Activated CD4-positive, alpha-beta T cell treated with anti-CD3 and anti-CD28 coated beads for 36 hours (primary cell): ENCODE data around the gene BSCL2. TPM values are rescaled to one million over a fixed set of nuclear protein-coding genes. Genes with fewer than 3 reads are reported as not detected.
"Not testable (repeated sequence)": the region's sequence is repeated elsewhere in the genome, so short reads cannot be mapped to it uniquely, and the experiment has no call there.

ENCODE experiments used
- ATAC-seq: fragments of 200-7000 bp; cut with Tn5 transposase; one replicate; pipeline ENCODE4 v1.10.0; 2021; ENCODE audit warnings: mild to moderate bottlenecking, moderate library complexity
- CTCF ChIA-PET: fragments of 350-600 bp; sonication (Branson Sonifier 250); formaldehyde crosslinking; loops from one replicate; lab custom pipeline; 2021; ENCODE audit warnings: antibody characterized with exemption; lab: Charles Lee
- POLR2A ChIA-PET: fragments of 350-600 bp; sonication (Branson Sonifier 250); formaldehyde crosslinking; loops from one replicate; lab custom pipeline; 2021; ENCODE audit warnings: antibody characterized with exemption, inconsistent platforms; lab: Charles Lee
- DNase-seq: peaks from one replicate; pipeline ENCODE4 v3.0.0-alpha.2; 2020
- H3K27ac Mint-ChIP-seq: one replicate; pipeline ENCODE4 v1.8.0; 2021; ENCODE audit warnings: mixed read lengths
- H3K27me3 Mint-ChIP-seq: one replicate; pipeline ENCODE4 v1.8.0; 2021; ENCODE audit warnings: mixed read lengths
- H3K36me3 Mint-ChIP-seq: one replicate; pipeline ENCODE4 v1.8.0; 2021; ENCODE audit warnings: low read depth, mixed read lengths
- H3K4me1 Mint-ChIP-seq: one replicate; pipeline ENCODE4 v1.8.0; 2021; ENCODE audit warnings: mixed read lengths
- H3K4me3 Mint-ChIP-seq: one replicate; pipeline ENCODE4 v1.8.0; 2021; ENCODE audit warnings: mild to moderate bottlenecking, moderate library complexity, mixed read lengths
- H3K9me3 Mint-ChIP-seq: one replicate; pipeline ENCODE4 v1.8.0; 2021; ENCODE audit warnings: low read depth, mixed read lengths
- intact Hi-C, 2 experiments: fragments of 100-400 bp; cut with DNase I in 1 of 2; cut with micrococcal nuclease in 1 of 2; formaldehyde crosslinking; loops; one replicate each; pipeline versions ENCODE4 v1.14.2 to v1.15.1; 2022 to 2024; cut with DNase I, micrococcal nuclease
- total RNA-seq, 2 experiments: library from RNA; stranded (reverse); gene quantifications; one replicate each; pipeline ENCODE4 v1.2.3, GENCODE V29; 2021

The BSCL2 gene
- total RNA-seq, 2 experiments from 2014 or later = 16.7 to 28.0 TPM

GRCh38 chr11:62709247-62710000 lies 2.2 kb upstream of the BSCL2 start:
- intact Hi-C loops = loop anchor here (1.0 to 5.0 kb wide), 11 partner anchors 18 to 172 kb away; partner anchors contain the start of genes HNRNPUL2 (in 2 of the 2), TUT1 (in 2 of the 2), GANAB (in 1 of the 2) and INTS5 (in 1 of the 2)
- Mint-ChIP-seq H3K9me3 (no peaks in the 10 kb centered on the region), H3K36me3 (peaks cover 48% of the 10 kb centered on the region), H3K4me1 (peaks cover 66% of the 10 kb centered on the region), H3K4me3 (peak overlapping the region; percentile 86), H3K27me3 (no peaks in the 10 kb centered on the region), H3K27ac (peak overlapping the region; percentile 97)
- POLR2A ChIA-PET = interaction anchor here (0.5 to 3.2 kb wide), 13 partner anchors 9 to 157 kb away, joined by 3 to 16 read pairs (median 3); partner anchors contain the start of genes C11orf98, CSKMT, HNRNPUL2 and LBHD1
- CTCF ChIA-PET = interaction anchor here (0.6 to 1.8 kb wide), 9 partner anchors 8 to 158 kb away, joined by 3 to 6 read pairs (median 3); partner anchors contain the start of gene LBHD1
- DNase-seq = peak; percentile 98
- ATAC-seq = peak; percentile 86

- POLR2A ChIA-PET = interaction anchor here (0.5 to 3.2 kb wide), 14 partner anchors 9 to 1609 kb away, joined by 3 to 16 read pairs (median 3); partner anchors contain the start of genes C11orf98, CSKMT, HNRNPUL2 and LBHD1
- intact Hi-C loops = loop anchor here (1.0 to 5.0 kb wide), 11 partner anchors 19 to 173 kb away; partner anchors contain the start of genes HNRNPUL2 (in 2 of the 2), TUT1 (in 2 of the 2), GANAB (in 1 of the 2) and INTS5 (in 1 of the 2)
These were observed 1.6 kb upstream of the BSCL2 start for GRCh38 chr11:62708793-62709192.

DNA sequence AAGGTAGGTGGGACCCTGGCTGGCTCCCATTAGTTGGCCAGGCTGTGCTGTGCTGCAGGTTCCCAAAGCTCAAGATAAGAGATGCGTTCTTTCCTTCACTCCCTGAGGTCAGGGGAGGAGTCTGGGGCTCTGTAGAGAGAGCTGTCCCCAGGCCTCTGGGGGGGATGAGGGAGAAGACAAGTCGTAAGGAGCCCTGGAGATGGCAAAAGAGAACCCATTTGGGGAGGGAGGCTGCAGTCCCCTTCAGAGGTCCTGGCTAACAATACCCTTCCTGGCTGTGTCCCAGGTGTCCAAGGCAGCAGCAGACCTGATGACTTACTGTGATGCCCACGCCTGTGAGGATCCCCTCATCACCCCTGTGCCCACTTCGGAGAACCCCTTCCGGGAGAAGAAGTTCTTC lies 1.2 kb upstream of the BSCL2 start:
- DNase-seq (peak; percentile 13), ATAC-seq (no peak)
- intact Hi-C loops = loop anchor here (2.0 to 5.0 kb wide), 3 partner anchors 36 to 116 kb away; partner anchors contain the start of genes LBHD1 (in 1 of the 2), MTA2 (in 1 of the 2), TUT1 (in 1 of the 2) and UQCC3 (in 1 of the 2)
- H3K27me3 Mint-ChIP-seq = no peaks in the 10 kb centered on the region
- POLR2A ChIA-PET = interaction anchor here (0.5 to 3.2 kb wide), 10 partner anchors 22 to 1609 kb away, joined by 3 to 16 read pairs (median 6); partner anchors contain the start of genes C11orf98, CSKMT, LBHD1 and MTA2
- H3K4me1 Mint-ChIP-seq = peaks cover 56% of the 10 kb centered on the region
- peak overlapping the region; percentile 97 for H3K27ac Mint-ChIP-seq
- H3K36me3 Mint-ChIP-seq = peaks cover 42% of the 10 kb centered on the region
- H3K4me3 Mint-ChIP-seq = peak overlapping the region; percentile 86
- CTCF ChIA-PET = interaction anchor here (0.5 to 1.8 kb wide), 8 partner anchors 9 to 169 kb away, joined by 3 to 6 read pairs (median 3); partner anchors contain the start of genes C11orf98 and CSKMT
- no peaks in the 10 kb centered on the region for H3K9me3 Mint-ChIP-seq

More at GRCh38 chr11:62708793-62709192, 1.6 kb upstream of the BSCL2 start:
- Mint-ChIP-seq H3K27me3 (no peaks in the 10 kb centered on the region), H3K27ac (peak overlapping the region; percentile 97), H3K4me1 (peaks cover 60% of the 10 kb centered on the region), H3K9me3 (no peaks in the 10 kb centered on the region), H3K36me3 (peaks cover 44% of the 10 kb centered on the region), H3K4me3 (peak overlapping the region; percentile 86)
- ATAC-seq (peak; percentile 20), DNase-seq (peak; percentile 65)
- CTCF ChIA-PET = interaction anchor here (0.5 to 1.8 kb wide), 8 partner anchors 9 to 170 kb away, joined by 3 to 6 read pairs (median 4); no protein-coding TSS in a partner anchor

GRCh38 chr11:62706850-62707247 lies 375 bp downstream of the BSCL2 start:
- CTCF ChIA-PET = interaction anchor here (0.6 to 2.5 kb wide), 8 partner anchors 12 to 134 kb away, joined by 3 to 8 read pairs (median 4); partner anchors contain the start of genes C11orf98, CSKMT and HNRNPUL2

DNA sequence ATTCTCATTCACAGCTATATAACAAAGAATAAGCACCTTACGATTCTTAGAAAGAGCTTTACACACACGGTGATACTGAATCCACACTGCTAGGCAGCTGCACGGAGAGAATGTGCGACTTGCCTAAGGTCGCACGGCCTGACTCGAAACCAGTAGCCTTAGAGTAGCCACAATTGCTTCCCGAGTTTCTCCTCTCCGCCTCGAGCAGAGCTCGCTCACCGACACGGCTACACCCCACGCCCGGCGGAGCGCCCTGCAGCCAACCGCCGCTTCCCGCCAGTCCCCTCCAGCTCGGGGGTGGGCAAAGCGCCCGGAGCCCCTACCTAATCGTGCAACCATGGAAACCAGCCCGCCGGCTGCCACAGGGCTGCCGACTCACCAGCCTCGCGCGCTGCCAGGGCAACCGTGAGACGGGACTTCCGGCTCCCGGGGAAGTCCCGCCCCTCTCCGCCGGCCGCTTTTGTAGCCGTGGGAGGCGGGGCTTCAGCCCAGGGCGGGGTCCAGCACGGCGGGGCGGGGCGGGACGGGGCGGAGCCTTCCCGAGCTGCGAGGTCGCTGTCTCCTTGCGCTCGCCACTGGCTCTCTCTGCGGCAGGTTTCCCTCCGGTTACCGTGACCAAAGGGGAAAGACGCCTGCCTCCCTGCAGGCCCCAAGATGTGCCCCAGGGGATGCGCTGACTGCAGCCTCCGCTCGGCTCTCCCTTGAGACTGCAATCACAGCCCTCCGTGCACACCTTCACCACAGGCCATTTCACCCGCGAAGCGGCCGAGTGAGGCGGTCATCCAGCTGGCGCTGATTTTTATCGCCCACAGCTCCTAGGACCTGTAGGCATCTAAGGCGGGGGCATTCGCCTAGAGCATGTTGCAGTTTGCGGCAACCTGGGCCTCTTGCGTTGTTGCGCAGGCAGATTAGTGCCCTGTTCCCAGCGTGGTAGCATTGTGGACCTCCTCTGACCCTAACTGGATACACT lies 1.1 kb downstream of the BSCL2 start:
- ATAC-seq = peak; percentile 72
- H3K36me3 Mint-ChIP-seq = peaks cover 39% of the 10 kb centered on the region
- CTCF ChIA-PET = interaction anchor here (0.6 to 2.5 kb wide), 8 partner anchors 11 to 111 kb away, joined by 3 to 8 read pairs (median 4); partner anchors contain the start of gene HNRNPUL2
- no peaks in the 10 kb centered on the region for H3K27me3 Mint-ChIP-seq
- H3K9me3 Mint-ChIP-seq = no peaks in the 10 kb centered on the region
- DNase-seq = peak; percentile 98
- peak overlapping the region; percentile 82 for H3K4me3 Mint-ChIP-seq
- POLR2A ChIA-PET = interaction anchor here (0.6 to 2.6 kb wide), 9 partner anchors 22 to 150 kb away, joined by 3 to 9 read pairs (median 4); partner anchors contain the start of genes B3GAT3, C11orf98, CSKMT and MTA2
- peak overlapping the region; percentile 51 for H3K27ac Mint-ChIP-seq
- H3K4me1 Mint-ChIP-seq = peaks cover 46% of the 10 kb centered on the region
- intact Hi-C loops = loop anchor here (1.0 to 5.0 kb wide), 9 partner anchors 27 to 126 kb away; partner anchors contain the start of genes C11orf98 (in 1 of the 2), CSKMT (in 1 of the 2), EML3 (in 1 of the 2) and LBHD1 (in 1 of the 2)

More at GRCh38 chr11:62706850-62707247, 375 bp downstream of the BSCL2 start:
- POLR2A ChIA-PET = interaction anchor here (0.6 to 3.2 kb wide), 9 partner anchors 27 to 149 kb away, joined by 4 to 16 read pairs (median 5); partner anchors contain the start of genes B3GAT3, C11orf98, CSKMT and LBHD1
- H3K9me3 Mint-ChIP-seq = no peaks in the 10 kb centered on the region
- intact Hi-C loops = loop anchor here (1.0 to 5.0 kb wide), 9 partner anchors 28 to 125 kb away; partner anchors contain the start of genes C11orf98 (in 1 of the 2), CSKMT (in 1 of the 2), EML3 (in 1 of the 2) and LBHD1 (in 1 of the 2)
- no peak for ATAC-seq
- H3K27me3 Mint-ChIP-seq = no peaks in the 10 kb centered on the region
- peak overlapping the region; percentile 82 for H3K4me3 Mint-ChIP-seq
- H3K4me1 Mint-ChIP-seq = peaks cover 46% of the 10 kb centered on the region
- DNase-seq = no peak
- H3K36me3 Mint-ChIP-seq = peaks cover 40% of the 10 kb centered on the region
- H3K27ac Mint-ChIP-seq = no peak overlapping the region

DNA sequence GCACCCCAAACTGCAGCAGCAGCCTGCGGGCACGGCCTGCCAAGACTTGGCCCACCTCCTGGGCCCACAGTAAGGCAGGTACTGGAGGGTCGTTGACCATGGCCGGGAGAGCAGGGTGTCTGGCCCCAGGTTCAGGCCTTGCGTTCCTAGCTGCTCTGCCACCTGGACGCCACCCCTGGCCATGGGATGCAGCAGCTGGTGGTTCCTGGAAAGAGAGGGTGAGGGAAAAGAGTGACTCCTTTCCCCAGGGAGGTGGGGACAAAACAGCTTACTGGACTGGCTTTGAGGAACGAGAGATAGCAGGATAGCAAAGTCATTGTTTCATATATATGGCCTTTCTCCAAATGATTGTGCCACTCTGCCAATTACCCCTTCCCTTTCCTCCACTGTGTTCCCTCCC lies 1.8 kb downstream of the BSCL2 start:
- ATAC-seq = no peak
- no peaks in the 10 kb centered on the region for H3K27me3 Mint-ChIP-seq
- no peaks in the 10 kb centered on the region for H3K9me3 Mint-ChIP-seq
- peaks cover 44% of the 10 kb centered on the region for H3K4me1 Mint-ChIP-seq
- H3K4me3 Mint-ChIP-seq = peak overlapping the region; percentile 82
- peaks cover 35% of the 10 kb centered on the region for H3K36me3 Mint-ChIP-seq
- POLR2A ChIA-PET = interaction anchor here (0.6 to 2.6 kb wide), 4 partner anchors 21 to 136 kb away, joined by 3 to 9 read pairs (median 6); partner anchors contain the start of genes C11orf98 and CSKMT
- CTCF ChIA-PET = interaction anchor here (0.6 to 2.5 kb wide), 4 partner anchors 10 to 25 kb away, joined by 4 to 8 read pairs (median 6); partner anchors contain the start of gene HNRNPUL2
- intact Hi-C loops = loop anchor here in 1 of 2 experiments (5.0 kb wide), 2 partner anchors 33 to 113 kb away; partner anchors contain the start of genes LBHD1, TUT1 and UQCC3
- DNase-seq = no peak
- peak overlapping the region; percentile 51 for H3K27ac Mint-ChIP-seq

- intact Hi-C loops, POLR2A ChIA-PET, ATAC-seq, H3K9me3 Mint-ChIP-seq, H3K27ac Mint-ChIP-seq, H3K4me3 Mint-ChIP-seq, DNase-seq, H3K27me3 Mint-ChIP-seq: not testable (repeated sequence)
- H3K36me3 Mint-ChIP-seq = peaks cover 23% of the 10 kb centered on the region
- CTCF ChIA-PET = interaction anchor here (0.7 kb wide), 1 partner anchor 314 kb away, joined by 3 read pairs; no protein-coding TSS in a partner anchor
- H3K4me1 Mint-ChIP-seq = peaks cover 35% of the 10 kb centered on the region
These were observed 3.3 kb downstream of the BSCL2 start for GRCh38 chr11:62703921-62704320.

- ATAC-seq (no peak), DNase-seq (no peak)
- Mint-ChIP-seq H3K4me3 (no peak overlapping the region), H3K36me3 (peaks cover 20% of the 10 kb centered on the region), H3K27me3 (no peaks in the 10 kb centered on the region), H3K9me3 (no peaks in the 10 kb centered on the region), H3K27ac (no peak overlapping the region), H3K4me1 (peaks cover 21% of the 10 kb centered on the region)
- ChIA-PET CTCF (no interaction called here), POLR2A (no interaction called here)
- intact Hi-C loops = no loop called here
These were observed 5.0 kb downstream of the BSCL2 start for GRCh38 chr11:62702246-62702645.

DNA sequence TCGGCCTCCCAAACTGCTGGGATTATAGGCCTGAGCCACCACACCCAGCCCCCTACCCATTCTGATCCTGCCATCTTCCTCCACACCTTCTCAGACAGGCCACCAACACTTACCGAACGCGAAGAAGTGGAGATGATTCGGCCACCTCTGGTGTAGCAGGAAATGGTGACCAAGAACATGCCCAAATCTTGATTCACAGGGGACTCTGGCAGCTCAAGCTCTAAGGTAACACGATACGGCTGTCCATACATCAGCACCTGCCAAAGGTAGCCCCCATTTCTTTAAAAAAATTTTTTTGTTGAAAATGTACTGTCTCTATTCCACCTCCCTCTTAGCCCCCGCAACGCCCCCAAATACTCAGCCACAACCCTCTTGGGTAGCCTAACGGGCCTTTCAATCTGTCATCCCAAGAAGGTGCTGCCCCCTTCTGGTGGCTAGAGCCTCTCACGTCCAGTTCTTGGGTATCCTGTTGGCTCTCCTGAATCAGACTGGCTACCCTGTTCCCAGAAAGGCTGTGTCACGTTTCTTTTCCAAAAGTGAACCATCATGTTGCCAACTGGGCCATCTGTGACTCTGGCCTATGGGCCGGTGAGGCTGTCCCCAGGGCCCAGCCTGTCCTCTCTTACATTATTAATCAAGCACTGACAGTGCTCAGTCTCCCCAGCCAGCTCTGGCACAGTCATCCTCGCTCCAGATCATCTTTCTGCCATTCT lies 12.6 kb downstream of the BSCL2 start:
- no peak overlapping the region for H3K4me3 Mint-ChIP-seq
- intact Hi-C loops = loop anchor here (1.0 to 10.0 kb wide), 7 partner anchors 101 to 683 kb away; partner anchors contain the start of gene TUT1 (in 1 of the 2)
- ChIA-PET CTCF (interaction anchor here (0.5 to 4.3 kb wide), 23 partner anchors 9 to 523 kb away, joined by 3 to 32 read pairs (median 3); partner anchors contain the start of genes C11orf98, CSKMT, LBHD1 and TUT1), POLR2A (interaction anchor here (1.1 kb wide), 1 partner anchor 103 kb away, joined by 9 read pairs; the partner anchor contains the start of gene TUT1)
- H3K4me1 Mint-ChIP-seq = peaks cover 5% of the 10 kb centered on the region
- no peaks in the 10 kb centered on the region for H3K27me3 Mint-ChIP-seq
- peaks cover 17% of the 10 kb centered on the region for H3K36me3 Mint-ChIP-seq
- DNase-seq = peak; percentile 86
- peak; percentile 95 for ATAC-seq
- H3K9me3 Mint-ChIP-seq = no peaks in the 10 kb centered on the region
- no peak overlapping the region for H3K27ac Mint-ChIP-seq
